ENCODE measurements around the gene PCGF1. TPM values are rescaled to one million over a fixed set of nuclear protein-coding genes. Genes with fewer than 3 reads are reported as not detected.

PCGF1 gene
- total and polyA plus RNA-seq, 2 of the 13 experiments (the other 11 are each of a cell fraction or from before 2014, with no cell fraction given): 20.4 to 22.6 TPM

DNA sequence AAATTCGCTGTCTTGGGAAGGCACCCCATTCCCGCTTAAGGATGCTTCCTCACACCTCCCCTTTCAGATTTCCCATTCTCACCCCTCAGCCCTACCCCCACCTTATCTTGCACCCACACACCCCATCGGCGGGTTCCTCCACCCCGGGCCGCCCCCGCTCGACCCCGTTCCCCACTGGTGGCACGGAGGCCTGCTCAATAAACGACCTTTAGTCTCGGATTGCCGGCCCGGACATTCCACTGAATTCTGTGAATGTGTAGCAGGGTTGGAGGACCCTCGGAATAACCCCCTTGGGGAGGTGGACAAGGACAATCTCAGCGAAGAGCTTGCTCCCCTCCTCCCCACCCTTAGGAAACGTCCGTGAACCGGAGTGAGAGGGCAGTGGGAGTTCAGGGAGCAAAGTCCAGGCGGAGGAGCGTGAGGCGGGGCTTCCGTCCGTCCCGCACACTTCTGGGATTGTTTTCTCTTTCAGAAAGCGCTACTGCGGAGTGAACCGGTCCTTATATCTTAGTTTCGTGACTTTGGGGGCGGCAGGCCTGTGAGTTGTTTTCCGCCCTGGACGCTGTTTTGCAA, 5.3 kb downstream of the PCGF1 start (continued):
- TF ChIP-seq, protein P1, sequence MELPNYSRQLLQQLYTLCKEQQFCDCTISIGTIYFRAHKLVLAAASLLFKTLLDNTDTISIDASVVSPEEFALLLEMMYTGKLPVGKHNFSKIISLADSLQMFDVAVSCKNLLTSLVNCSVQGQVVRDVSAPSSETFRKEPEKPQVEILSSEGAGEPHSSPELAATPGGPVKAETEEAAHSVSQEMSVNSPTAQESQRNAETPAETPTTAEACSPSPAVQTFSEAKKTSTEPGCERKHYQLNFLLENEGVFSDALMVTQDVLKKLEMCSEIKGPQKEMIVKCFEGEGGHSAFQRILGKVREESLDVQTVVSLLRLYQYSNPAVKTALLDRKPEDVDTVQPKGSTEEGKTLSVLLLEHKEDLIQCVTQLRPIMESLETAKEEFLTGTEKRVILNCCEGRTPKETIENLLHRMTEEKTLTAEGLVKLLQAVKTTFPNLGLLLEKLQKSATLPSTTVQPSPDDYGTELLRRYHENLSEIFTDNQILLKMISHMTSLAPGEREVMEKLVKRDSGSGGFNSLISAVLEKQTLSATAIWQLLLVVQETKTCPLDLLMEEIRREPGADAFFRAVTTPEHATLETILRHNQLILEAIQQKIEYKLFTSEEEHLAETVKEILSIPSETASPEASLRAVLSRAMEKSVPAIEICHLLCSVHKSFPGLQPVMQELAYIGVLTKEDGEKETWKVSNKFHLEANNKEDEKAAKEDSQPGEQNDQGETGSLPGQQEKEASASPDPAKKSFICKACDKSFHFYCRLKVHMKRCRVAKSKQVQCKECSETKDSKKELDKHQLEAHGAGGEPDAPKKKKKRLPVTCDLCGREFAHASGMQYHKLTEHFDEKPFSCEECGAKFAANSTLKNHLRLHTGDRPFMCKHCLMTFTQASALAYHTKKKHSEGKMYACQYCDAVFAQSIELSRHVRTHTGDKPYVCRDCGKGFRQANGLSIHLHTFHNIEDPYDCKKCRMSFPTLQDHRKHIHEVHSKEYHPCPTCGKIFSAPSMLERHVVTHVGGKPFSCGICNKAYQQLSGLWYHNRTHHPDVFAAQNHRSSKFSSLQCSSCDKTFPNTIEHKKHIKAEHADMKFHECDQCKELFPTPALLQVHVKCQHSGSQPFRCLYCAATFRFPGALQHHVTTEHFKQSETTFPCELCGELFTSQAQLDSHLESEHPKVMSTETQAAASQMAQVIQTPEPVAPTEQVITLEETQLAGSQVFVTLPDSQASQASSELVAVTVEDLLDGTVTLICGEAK (IDR thresholded peaks at IDR 0.05): no peak
- TF ChIP-seq, protein P1 (CRISPR knock-in tag; IDR thresholded peaks at IDR 0.05): no peak
- TF ChIP-seq TSC22D2 (CRISPR knock-in tag; IDR thresholded peaks at IDR 0.05; ENCODE audit: borderline replicate concordance) (no peak), SAFB2 (CRISPR knock-in tag; IDR thresholded peaks at IDR 0.05; ENCODE audit: borderline replicate concordance, low read depth) (no peak; the same call in 1 of the 2 replicates), ZNF878 (CRISPR knock-in tag; IDR thresholded peaks at IDR 0.05) (no peak), ZNF441 (CRISPR knock-in tag; IDR thresholded peaks at IDR 0.05; ENCODE audit: borderline replicate concordance) (peak; percentile 5; the same call in 1 of the 2 replicates)
- TF ChIP-seq, protein P2, sequence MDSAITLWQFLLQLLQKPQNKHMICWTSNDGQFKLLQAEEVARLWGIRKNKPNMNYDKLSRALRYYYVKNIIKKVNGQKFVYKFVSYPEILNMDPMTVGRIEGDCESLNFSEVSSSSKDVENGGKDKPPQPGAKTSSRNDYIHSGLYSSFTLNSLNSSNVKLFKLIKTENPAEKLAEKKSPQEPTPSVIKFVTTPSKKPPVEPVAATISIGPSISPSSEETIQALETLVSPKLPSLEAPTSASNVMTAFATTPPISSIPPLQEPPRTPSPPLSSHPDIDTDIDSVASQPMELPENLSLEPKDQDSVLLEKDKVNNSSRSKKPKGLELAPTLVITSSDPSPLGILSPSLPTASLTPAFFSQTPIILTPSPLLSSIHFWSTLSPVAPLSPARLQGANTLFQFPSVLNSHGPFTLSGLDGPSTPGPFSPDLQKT (CRISPR knock-in tag; IDR thresholded peaks at IDR 0.05; ENCODE audit: borderline replicate concordance): no peak
- TF ChIP-seq, protein P3, sequence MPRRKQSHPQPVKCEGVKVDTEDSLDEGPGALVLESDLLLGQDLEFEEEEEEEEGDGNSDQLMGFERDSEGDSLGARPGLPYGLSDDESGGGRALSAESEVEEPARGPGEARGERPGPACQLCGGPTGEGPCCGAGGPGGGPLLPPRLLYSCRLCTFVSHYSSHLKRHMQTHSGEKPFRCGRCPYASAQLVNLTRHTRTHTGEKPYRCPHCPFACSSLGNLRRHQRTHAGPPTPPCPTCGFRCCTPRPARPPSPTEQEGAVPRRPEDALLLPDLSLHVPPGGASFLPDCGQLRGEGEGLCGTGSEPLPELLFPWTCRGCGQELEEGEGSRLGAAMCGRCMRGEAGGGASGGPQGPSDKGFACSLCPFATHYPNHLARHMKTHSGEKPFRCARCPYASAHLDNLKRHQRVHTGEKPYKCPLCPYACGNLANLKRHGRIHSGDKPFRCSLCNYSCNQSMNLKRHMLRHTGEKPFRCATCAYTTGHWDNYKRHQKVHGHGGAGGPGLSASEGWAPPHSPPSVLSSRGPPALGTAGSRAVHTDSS (CRISPR knock-in tag; conservative IDR thresholded peaks at IDR 0.05): no peak
- TF ChIP-seq, protein P4, sequence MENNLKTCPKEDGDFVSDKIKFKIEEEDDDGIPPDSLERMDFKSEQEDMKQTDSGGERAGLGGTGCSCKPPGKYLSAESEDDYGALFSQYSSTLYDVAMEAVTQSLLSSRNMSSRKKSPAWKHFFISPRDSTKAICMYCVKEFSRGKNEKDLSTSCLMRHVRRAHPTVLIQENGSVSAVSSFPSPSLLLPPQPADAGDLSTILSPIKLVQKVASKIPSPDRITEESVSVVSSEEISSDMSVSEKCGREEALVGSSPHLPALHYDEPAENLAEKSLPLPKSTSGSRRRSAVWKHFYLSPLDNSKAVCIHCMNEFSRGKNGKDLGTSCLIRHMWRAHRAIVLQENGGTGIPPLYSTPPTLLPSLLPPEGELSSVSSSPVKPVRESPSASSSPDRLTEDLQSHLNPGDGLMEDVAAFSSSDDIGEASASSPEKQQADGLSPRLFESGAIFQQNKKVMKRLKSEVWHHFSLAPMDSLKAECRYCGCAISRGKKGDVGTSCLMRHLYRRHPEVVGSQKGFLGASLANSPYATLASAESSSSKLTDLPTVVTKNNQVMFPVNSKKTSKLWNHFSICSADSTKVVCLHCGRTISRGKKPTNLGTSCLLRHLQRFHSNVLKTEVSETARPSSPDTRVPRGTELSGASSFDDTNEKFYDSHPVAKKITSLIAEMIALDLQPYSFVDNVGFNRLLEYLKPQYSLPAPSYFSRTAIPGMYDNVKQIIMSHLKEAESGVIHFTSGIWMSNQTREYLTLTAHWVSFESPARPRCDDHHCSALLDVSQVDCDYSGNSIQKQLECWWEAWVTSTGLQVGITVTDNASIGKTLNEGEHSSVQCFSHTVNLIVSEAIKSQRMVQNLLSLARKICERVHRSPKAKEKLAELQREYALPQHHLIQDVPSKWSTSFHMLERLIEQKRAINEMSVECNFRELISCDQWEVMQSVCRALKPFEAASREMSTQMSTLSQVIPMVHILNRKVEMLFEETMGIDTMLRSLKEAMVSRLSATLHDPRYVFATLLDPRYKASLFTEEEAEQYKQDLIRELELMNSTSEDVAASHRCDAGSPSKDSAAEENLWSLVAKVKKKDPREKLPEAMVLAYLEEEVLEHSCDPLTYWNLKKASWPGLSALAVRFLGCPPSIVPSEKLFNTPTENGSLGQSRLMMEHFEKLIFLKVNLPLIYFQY (CRISPR knock-in tag; IDR thresholded peaks at IDR 0.05; ENCODE audit: borderline replicate concordance): 0 out of 2 replicates have a peak, but pooled peaks have one; percentile 16
- TF ChIP-seq, protein P5, sequence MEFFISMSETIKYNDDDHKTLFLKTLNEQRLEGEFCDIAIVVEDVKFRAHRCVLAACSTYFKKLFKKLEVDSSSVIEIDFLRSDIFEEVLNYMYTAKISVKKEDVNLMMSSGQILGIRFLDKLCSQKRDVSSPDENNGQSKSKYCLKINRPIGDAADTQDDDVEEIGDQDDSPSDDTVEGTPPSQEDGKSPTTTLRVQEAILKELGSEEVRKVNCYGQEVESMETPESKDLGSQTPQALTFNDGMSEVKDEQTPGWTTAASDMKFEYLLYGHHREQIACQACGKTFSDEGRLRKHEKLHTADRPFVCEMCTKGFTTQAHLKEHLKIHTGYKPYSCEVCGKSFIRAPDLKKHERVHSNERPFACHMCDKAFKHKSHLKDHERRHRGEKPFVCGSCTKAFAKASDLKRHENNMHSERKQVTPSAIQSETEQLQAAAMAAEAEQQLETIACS (CRISPR knock-in tag; IDR thresholded peaks at IDR 0.05): no peak
